H9 (cell line): Measurements from ENCODE around the gene ZNF229. TPM values are rescaled to one million over a fixed set of nuclear protein-coding genes. Genes with fewer than 3 reads are reported as not detected.

ENCODE experiments used
- DNase-seq: peaks from one replicate; pipeline ENCODE4 v3.0.0-alpha.2; 2017
- H2AFZ ChIP-seq: one replicate; pipeline ENCODE4 v1.6.1; 2013; ENCODE audit warnings: mild to moderate bottlenecking, low read length, control low read depth, moderate library complexity
- H2AK5ac ChIP-seq: 2 replicates; pipeline ENCODE4 v1.6.1; 2013; ENCODE audit warnings: low read length, control low read depth, mixed read lengths; ENCODE audit not compliant: insufficient read length
- H2BK120ac ChIP-seq: one replicate; pipeline ENCODE4 v1.6.1; 2013; ENCODE audit warnings: low read depth, mild to moderate bottlenecking, low read length, control low read depth, inconsistent platforms; ENCODE audit not compliant: poor library complexity, severe bottlenecking
- H2BK12ac ChIP-seq: 2 replicates; pipeline ENCODE4 v1.6.1; 2013; ENCODE audit warnings: low read length, control low read depth, mixed read lengths, low read depth; ENCODE audit not compliant: insufficient read length
- H2BK15ac ChIP-seq: 2 replicates; pipeline ENCODE4 v1.6.1; 2013; ENCODE audit warnings: low read depth, low read length, control low read depth
- H2BK20ac ChIP-seq: one replicate; pipeline ENCODE4 v1.6.1; 2013; ENCODE audit warnings: low read depth, mild to moderate bottlenecking, low read length, control low read depth, inconsistent platforms; ENCODE audit not compliant: poor library complexity, severe bottlenecking
- H2BK5ac ChIP-seq: 2 replicates; pipeline ENCODE4 v1.6.1; 2013; ENCODE audit warnings: low read length, control low read depth, mixed read lengths; ENCODE audit not compliant: insufficient read length
- H3K14ac ChIP-seq: 2 replicates; pipeline ENCODE4 v1.6.1; 2013; ENCODE audit warnings: low read length, control low read depth; ENCODE audit not compliant: insufficient read depth
- H3K18ac ChIP-seq: 2 replicates; pipeline ENCODE4 v1.6.1; 2013; ENCODE audit warnings: low read depth, mild to moderate bottlenecking, mixed read lengths, low read length, control low read depth; ENCODE audit not compliant: insufficient read length
- H3K23ac ChIP-seq: 2 replicates; pipeline ENCODE4 v1.6.1; 2013; ENCODE audit warnings: low read length, control low read depth, mixed read lengths, low read depth; ENCODE audit not compliant: insufficient read length
- H3K23me2 ChIP-seq: 2 replicates; pipeline ENCODE4 v1.6.1; 2013; ENCODE audit warnings: low read depth, mild to moderate bottlenecking, mixed read lengths, low read length, control low read depth; ENCODE audit not compliant: insufficient read length, poor library complexity, severe bottlenecking
- H3K27ac ChIP-seq: 2 replicates; pipeline ENCODE4 v1.5.1; 2013; ENCODE audit warnings: low read length, control low read depth, mixed read lengths, low read depth; ENCODE audit not compliant: insufficient read length
- H3K27me3 ChIP-seq: 2 replicates; pipeline ENCODE4 v1.6.1; 2013; ENCODE audit warnings: low read length, control low read depth, inconsistent platforms; ENCODE audit not compliant: insufficient read depth
- H3K4ac ChIP-seq: 2 replicates; pipeline ENCODE4 v1.6.1; 2013; ENCODE audit warnings: low read depth, mild to moderate bottlenecking, control low read depth, inconsistent platforms, low read length, moderate library complexity
- H3K4me1 ChIP-seq: 2 replicates; pipeline ENCODE4 v1.6.1; 2013; ENCODE audit warnings: low read length, control low read depth, inconsistent platforms; ENCODE audit not compliant: insufficient read depth
- H3K4me2 ChIP-seq: 2 replicates; pipeline ENCODE4 v1.6.1; 2013; ENCODE audit warnings: low read length, control low read depth, mixed read lengths; ENCODE audit not compliant: insufficient read length, insufficient read depth
- H3K56ac ChIP-seq: 2 replicates; pipeline ENCODE4 v1.6.1; 2013; ENCODE audit warnings: low read depth, mild to moderate bottlenecking, mixed read lengths, low read length, control low read depth; ENCODE audit not compliant: insufficient read length
- H3K79me1 ChIP-seq: 2 replicates; pipeline ENCODE4 v1.6.1; 2013; ENCODE audit warnings: low read depth, mild to moderate bottlenecking, moderate library complexity, low read length, control low read depth, inconsistent platforms; ENCODE audit not compliant: insufficient read depth, poor library complexity, severe bottlenecking
- H3K79me2 ChIP-seq: 2 replicates; pipeline ENCODE4 v1.6.1; 2013; ENCODE audit warnings: low read length, control low read depth, inconsistent platforms; ENCODE audit not compliant: insufficient read depth
- H3K9ac ChIP-seq: 2 replicates; pipeline ENCODE4 v1.6.1; 2013; ENCODE audit warnings: low read length, control low read depth, mixed read lengths; ENCODE audit not compliant: insufficient read length; ENCODE audit errors: extremely low read depth
- H3K9me3 ChIP-seq: one replicate; pipeline ENCODE4 v1.6.1; 2013; ENCODE audit warnings: low read depth, low read length, inconsistent platforms; ENCODE audit not compliant: control insufficient read depth
- H3T11ph ChIP-seq: one replicate; pipeline ENCODE4 v1.6.1; 2013; ENCODE audit warnings: mild to moderate bottlenecking, low read length, control low read depth, inconsistent platforms
- H4K20me1 ChIP-seq: one replicate; pipeline ENCODE4 v1.6.1; 2013; ENCODE audit not compliant: control insufficient read depth, insufficient read length, insufficient read depth
- H4K5ac ChIP-seq: 2 replicates; pipeline ENCODE4 v1.6.1; 2013; ENCODE audit warnings: low read depth, mild to moderate bottlenecking, mixed read lengths, low read length, control low read depth; ENCODE audit not compliant: insufficient read length
- H4K8ac ChIP-seq: replicated peaks from 2 replicates; pipeline ENCODE4 v1.6.1; 2013; ENCODE audit warnings: low read length, control low read depth, mixed read lengths, low read depth; ENCODE audit not compliant: insufficient read length
- H4K91ac ChIP-seq: 2 replicates; pipeline ENCODE4 v1.6.1; 2013; ENCODE audit warnings: low read depth, mild to moderate bottlenecking, moderate library complexity, mixed read lengths, low read length, control low read depth; ENCODE audit not compliant: insufficient read length
- H3K27ac Mint-ChIP-seq, 3 experiments: 2 replicates in 2 of 3; 3 replicates in 1 of 3; pipeline ENCODE4 v1.8.0; 2020 to 2021; ENCODE audit warnings: mixed read lengths in 3 of 3, mild to moderate bottlenecking in 1 of 3, moderate library complexity in 1 of 3
- H3K27me3 Mint-ChIP-seq: 2 replicates; pipeline ENCODE4 v1.8.0; 2021; ENCODE audit warnings: low read depth, mild to moderate bottlenecking, moderate library complexity, mixed read lengths
- H3K36me3 Mint-ChIP-seq, 3 experiments: 2 replicates in 2 of 3; 3 replicates in 1 of 3; pipeline ENCODE4 v1.8.0; 2020 to 2021; ENCODE audit warnings: low read depth in 3 of 3, mixed read lengths in 3 of 3; ENCODE audit not compliant: insufficient read depth in 1 of 3
- H3K4me1 Mint-ChIP-seq, 2 experiments: 2 replicates each; pipeline ENCODE4 v1.8.0; 2020; ENCODE audit warnings: mixed read lengths in 2 of 2
- H3K4me3 Mint-ChIP-seq, 2 experiments: 2 replicates in 1 of 2; 3 replicates in 1 of 2; pipeline ENCODE4 v1.8.0; 2020 to 2021; ENCODE audit warnings: mild to moderate bottlenecking in 2 of 2, mixed read lengths in 2 of 2, moderate library complexity in 1 of 2
- H3K9me3 Mint-ChIP-seq, 2 experiments: 2 replicates in 1 of 2; 3 replicates in 1 of 2; pipeline ENCODE4 v1.8.0; 2020; ENCODE audit warnings: mild to moderate bottlenecking in 2 of 2, mixed read lengths in 2 of 2, moderate library complexity in 1 of 2
- CTCF ChIP-seq: fragments of 200-600 bp; sonication (generic); conservative IDR thresholded peaks from 3 replicates; pipeline ENCODE4 v1.8.0; 2021; ENCODE audit warnings: antibody characterized with exemption, mild to moderate bottlenecking
- WGBS: extraction: QIAGEN DNeasy Blood & Tissue Kit; methylation state at CpG from one replicate; pipeline ENCODE4 v1.1.7; 2013; ENCODE audit warnings: missing lambda C conversion rate, low lambda C conversion rate, mixed read lengths; ENCODE audit not compliant: insufficient read length; ENCODE audit errors: extremely low coverage; 5-methylcytosine and 5-hydroxymethylcytosine counted together
- total RNA-seq: library from RNA; stranded (reverse); gene quantifications from 2 replicates; pipeline ENCODE4 v1.2.1, GENCODE V29; 2021

Gene ZNF229
- total RNA-seq, 1 experiment from 2014 or later, result 7.4 TPM

DNA sequence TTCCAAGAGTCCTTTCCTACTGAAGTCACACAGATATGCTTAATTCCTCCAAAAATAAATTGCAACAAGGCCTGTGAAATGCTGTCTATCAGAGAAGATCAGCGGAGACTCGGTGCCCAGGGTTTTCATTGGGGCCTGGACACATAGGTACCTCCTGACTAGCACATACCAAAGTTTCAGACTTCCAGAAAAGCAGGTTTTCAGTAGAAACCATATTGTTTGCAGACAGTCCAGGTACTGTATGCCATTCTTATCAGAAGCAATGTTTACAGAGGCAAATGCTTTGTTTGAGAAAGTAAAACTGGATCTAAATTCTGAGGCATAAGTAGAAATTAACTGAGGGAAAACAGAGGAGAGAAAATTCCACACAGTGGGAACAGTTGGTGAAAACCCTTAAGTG, 12.8 kb downstream of the ZNF229 start:
- H3K9me3 ChIP-seq, result peaks cover 26% of the 10 kb centered on the region
- no peak for TF ChIP-seq CTCF
- no peak overlapping the region for H3K14ac ChIP-seq

More for the DNA sequence above, 12.8 kb downstream of the ZNF229 start:
- no peak overlapping the region for H3K27ac Mint-ChIP-seq
- Histone ChIP-seq H3K27ac (no peak overlapping the region), H2BK20ac (no peak overlapping the region), H2BK120ac (no peak overlapping the region), H3K79me2 (no peaks in the 10 kb centered on the region), H3K4me1 (no peaks in the 10 kb centered on the region), H2BK15ac (no peak overlapping the region), H3K9ac (no peak overlapping the region), H4K5ac (no peak overlapping the region), H2BK5ac (no peak overlapping the region), H3K18ac (no peak overlapping the region), H2BK12ac (no peak overlapping the region), H3K79me1 (no peaks in the 10 kb centered on the region), H4K8ac (no peak overlapping the region), H3K4me2 (no peak overlapping the region), H3K23ac (no peak overlapping the region), H3K4ac (no peak overlapping the region), H4K20me1 (no peaks in the 10 kb centered on the region), H2AK5ac (no peak overlapping the region), H3K56ac (no peak overlapping the region), H3K23me2 (no peaks in the 10 kb centered on the region), H4K91ac (no peak overlapping the region), H3T11ph (no peak overlapping the region), H3K27me3 (no peaks in the 10 kb centered on the region), H2AFZ (no peak overlapping the region)
- no CpG with 5 or more reads among the region's 2 CpGs for WGBS
- H3K4me1 Mint-ChIP-seq, result no peaks in the 10 kb centered on the region
- peaks cover 77 to 86% of the 10 kb centered on the region in 2 experiments for H3K9me3 Mint-ChIP-seq
- H3K27me3 Mint-ChIP-seq, result no peaks in the 10 kb centered on the region; the same call in 1 of the 2 replicates
- no peak overlapping the region for H3K4me3 Mint-ChIP-seq
- H3K36me3 Mint-ChIP-seq, result peaks cover 4 to 62% (median 47%) of the 10 kb centered on the region in 3 experiments; a peak in 5 of 7 replicates
- no peak for DNase-seq
